Measurements from ENCODE around the gene GPN1.
"Not testable (repeated sequence)": the region's sequence is repeated elsewhere in the genome, so short reads cannot be mapped to it uniquely, and the experiment has no call there.

The GPN1 gene

GRCh38 chr2:27628767-27629709 lies at the start of gene GPN1, which contains the start of gene CCDC121:
Gene GPN1 (plus strand): TSS chr2:27629050. CDS start chr2:27629059, 9 bp downstream.
Gene CCDC121 (minus strand): TSS chr2:27629012. CDS start chr2:27627799, 1,213 bp downstream.
- peak; percentile 67 to 99 for DNase-seq

GRCh38 chr2:27581417-27582128 lies 47.3 kb upstream of the GPN1 start:
- DNase-seq = no peak

- DNase-seq = no peak
Measured at GRCh38 chr2:27582129-27582694, 46.6 kb upstream of the GPN1 start.

GRCh38 chr2:27582695-27583389 lies 46.0 kb upstream of the GPN1 start, which contains the start of gene ZNF512:
Gene ZNF512 (plus strand): TSS chr2:27583042. CDS start chr2:27583113, 71 bp downstream.
- DNase-seq = peak; percentile 70 to 88

GRCh38 chr2:27583390-27583915 lies 45.4 kb upstream of the GPN1 start:
- no peak for DNase-seq

GRCh38 chr2:27584597-27584996 lies 44.3 kb upstream of the GPN1 start:
- no peak for DNase-seq

GRCh38 chr2:27587025-27587424 lies 41.8 kb upstream of the GPN1 start:
- DNase-seq = no peak

GRCh38 chr2:27588308-27588707 lies 40.5 kb upstream of the GPN1 start:
- DNase-seq = no peak

- no peak for DNase-seq
Measured at GRCh38 chr2:27591745-27592144, 37.1 kb upstream of the GPN1 start.

- no peak for DNase-seq
Measured at GRCh38 chr2:27593240-27593639, 35.6 kb upstream of the GPN1 start.

- DNase-seq = not testable (repeated sequence)
Measured at GRCh38 chr2:27594020-27594703, 34.7 kb upstream of the GPN1 start.

- DNase-seq = not testable (repeated sequence)
Measured at GRCh38 chr2:27595412-27595811, 33.4 kb upstream of the GPN1 start.

- DNase-seq = no peak
Measured at GRCh38 chr2:27596627-27597026, 32.2 kb upstream of the GPN1 start.

- DNase-seq = no peak
Measured at GRCh38 chr2:27606611-27607010, 22.2 kb upstream of the GPN1 start.

GRCh38 chr2:27613985-27614384 lies 14.9 kb upstream of the GPN1 start:
- DNase-seq = no peak

GRCh38 chr2:27615316-27615715 lies 13.5 kb upstream of the GPN1 start:
- no peak for DNase-seq

- DNase-seq = no peak
Measured at GRCh38 chr2:27621524-27621923, 7.3 kb upstream of the GPN1 start.

GRCh38 chr2:27622921-27623384 lies 5.9 kb upstream of the GPN1 start:
- DNase-seq = no peak

GRCh38 chr2:27624943-27625342 lies 3.9 kb upstream of the GPN1 start:
- DNase-seq = no peak

- not testable (repeated sequence) for DNase-seq
Measured at GRCh38 chr2:27626323-27626722, 2.5 kb upstream of the GPN1 start.

GRCh38 chr2:27626921-27627320 lies 1.9 kb upstream of the GPN1 start:
- DNase-seq = peak in 1 of 2 donors; percentile 25
